HCT116 (cell line): ENCODE measurements around the gene TMEM100. TPM values are rescaled to one million over a fixed set of nuclear protein-coding genes. Genes with fewer than 3 reads are reported as not detected.
A peak's percentile ranks its signal among the peaks of the same experiment; 100 is the strongest.

ENCODE experiments used
- ATAC-seq: fragments of 200-7000 bp; cut with Tn5 transposase; 2 replicates; pipeline ENCODE4 v1.9.1; 2020; ENCODE audit warnings: mild to moderate bottlenecking, moderate library complexity
- Bru-seq: library from RNA; stranded (reverse); fragments of 400-500 nt; gene quantifications from one replicate; lab custom pipeline; 2021; lab: Mats Ljungman, UMichigan
- BruChase-seq, 2 experiments: library from RNA; stranded (reverse); fragments of 400-500 nt; gene quantifications; one replicate each; lab custom pipeline; 2021; lab: Mats Ljungman, UMichigan
- BruUV-seq: library from RNA; stranded (reverse); fragments of 400-500 nt; replicated peaks from 2 replicates; lab custom pipeline; 2021; lab: Mats Ljungman, UMichigan
- CTCF ChIA-PET: fragments of 300-600 bp; sonication (Branson Sonifier 250); formaldehyde crosslinking; loops from one replicate; lab custom pipeline; 2021; ENCODE audit warnings: antibody characterized with exemption; lab: Charles Lee
- POLR2A ChIA-PET: fragments of 300-600, 350-600 bp; sonication (Branson Sonifier 250); formaldehyde crosslinking; loops from one replicate; lab custom pipeline; 2021; ENCODE audit warnings: antibody characterized with exemption; lab: Charles Lee
- RAD21 ChIA-PET, 2 experiments: fragments of 300-600 bp; sonication (Branson Sonifier 250); formaldehyde crosslinking; loops; one replicate each; lab custom pipeline; 2023; ENCODE audit warnings: low total read pairs in 2 of 2; ENCODE audit not compliant: uncharacterized antibody in 2 of 2, unreplicated experiment in 2 of 2, low non-redundant PET in 1 of 2; lab: Charles Lee
- DNase-seq: peaks from one replicate; pipeline ENCODE4 v3.0.0-alpha.2; 2010; ENCODE audit warnings: low read depth, low spot score
- H2AFZ ChIP-seq: fragments of 200-600 bp; shearing (Covaris generic), sonication (generic); 2 replicates; pipeline ENCODE4 v1.6.1; 2017; ENCODE audit warnings: low read depth, mixed run types, mixed read lengths, antibody characterized with exemption, low read length; ENCODE audit not compliant: poor library complexity, severe bottlenecking
- H3K27ac ChIP-seq: 2 replicates; pipeline ENCODE4 v1.5.1; 2012; ENCODE audit warnings: low read depth, low read length
- H3K27me3 ChIP-seq: fragments of 200-600 bp; sonication (generic); 2 replicates; pipeline ENCODE4 v1.6.1; 2016; ENCODE audit warnings: mixed run types, low read length, mixed read lengths; ENCODE audit not compliant: insufficient read depth
- H3K36me3 ChIP-seq, 2 experiments: fragments of 200-500 bp in 1 of 2; fragments of 200-600 bp in 1 of 2; sonication (Bioruptor generic) in 1 of 2; sonication (generic) in 1 of 2; 2 replicates each; pipeline versions ENCODE4 v1.5.1 to v1.6.1; 2014 to 2016; ENCODE audit warnings: low read length in 2 of 2, inconsistent platforms in 1 of 2, mixed read lengths in 1 of 2, mixed run types in 1 of 2; ENCODE audit not compliant: insufficient read depth in 2 of 2, control insufficient read depth in 1 of 2
- H3K4me1 ChIP-seq, 2 experiments: fragments of 200-600 bp in 1 of 2; sonication (generic) in 1 of 2; 2 replicates each; pipeline versions ENCODE4 v1.5.1 to v1.6.1; 2012 to 2017; ENCODE audit warnings: low read length in 2 of 2, inconsistent platforms in 1 of 2, mild to moderate bottlenecking in 1 of 2, mixed read lengths in 1 of 2, mixed run types in 1 of 2, moderate library complexity in 1 of 2; ENCODE audit not compliant: insufficient read depth in 2 of 2, control insufficient read depth in 1 of 2
- H3K4me2 ChIP-seq: fragments of 200-600 bp; sonication (generic); 2 replicates; pipeline ENCODE4 v1.6.1; 2017; ENCODE audit warnings: mixed run types, low read length, mixed read lengths
- H3K4me3 ChIP-seq, 2 experiments: fragments of 200-600 bp in 1 of 2; sonication (generic) in 1 of 2; replicated peaks in 1 of 2; 2 replicates each; pipeline ENCODE4 v1.5.1; 2011 to 2016; ENCODE audit warnings: low read length in 2 of 2, control low read depth in 1 of 2, low read depth in 1 of 2, mild to moderate bottlenecking in 1 of 2, mixed read lengths in 1 of 2, mixed run types in 1 of 2
- H3K79me2 ChIP-seq: fragments of 200-600 bp; sonication (generic); 2 replicates; pipeline ENCODE4 v1.6.1; 2017; ENCODE audit warnings: mild to moderate bottlenecking, mixed run types, low read length, moderate library complexity, mixed read lengths; ENCODE audit not compliant: insufficient read depth
- H3K9ac ChIP-seq: fragments of 200-600 bp; sonication (generic); 2 replicates; pipeline ENCODE4 v1.6.1; 2016; ENCODE audit warnings: low read length, mixed read lengths
- H3K9me2 ChIP-seq: fragments of 200-600 bp; sonication (generic), shearing (Covaris generic); 2 replicates; pipeline ENCODE4 v1.6.1; 2017; ENCODE audit warnings: mixed run types, mild to moderate bottlenecking, moderate library complexity; ENCODE audit not compliant: insufficient read depth
- H3K9me3 ChIP-seq, 2 experiments: fragments of 200-500 bp in 1 of 2; fragments of 200-600 bp in 1 of 2; sonication (Bioruptor generic) in 1 of 2; sonication (generic) in 1 of 2; 2 replicates each; pipeline ENCODE4 v1.6.1; 2014 to 2017; ENCODE audit warnings: low read length in 2 of 2, mixed read lengths in 2 of 2, inconsistent platforms in 1 of 2, low read depth in 1 of 2, mild to moderate bottlenecking in 1 of 2, mixed run types in 1 of 2, moderate library complexity in 1 of 2; ENCODE audit not compliant: control insufficient read depth in 1 of 2, insufficient read depth in 1 of 2
- H4K20me1 ChIP-seq: fragments of 200-600 bp; sonication (generic), shearing (Covaris generic); 2 replicates; pipeline ENCODE4 v1.6.1; 2017; ENCODE audit warnings: mixed run types, mild to moderate bottlenecking, moderate library complexity; ENCODE audit not compliant: insufficient read depth
- CTCF ChIP-seq, 3 experiments: fragments of 200-600 bp in 1 of 3; sonication (generic) in 1 of 3; IDR thresholded peaks in 2 of 3; conservative IDR thresholded peaks in 1 of 3; 2 replicates each; pipeline ENCODE4 v1.5.1; 2012 to 2017; ENCODE audit warnings: low read depth in 2 of 3, low read length in 2 of 3, antibody characterized with exemption in 1 of 3, borderline replicate concordance in 1 of 3, control low read depth in 1 of 3, mild to moderate bottlenecking in 1 of 3, mixed read lengths in 1 of 3, mixed run types in 1 of 3, moderate library complexity in 1 of 3; ENCODE audit not compliant: insufficient read depth in 1 of 3
- EGR1 ChIP-seq: IDR thresholded peaks from 2 replicates; pipeline ENCODE4 v1.6.1; 2012; ENCODE audit warnings: low read depth
- EZH2phosphoT487 ChIP-seq: fragments of 200-600 bp; IDR thresholded peaks from 2 replicates; pipeline ENCODE4 v1.6.1; 2018; ENCODE audit warnings: antibody characterized with exemption, borderline replicate concordance
- FOSL1 ChIP-seq: IDR thresholded peaks from 2 replicates; pipeline ENCODE4 v1.6.1; 2012; ENCODE audit warnings: low read depth
- TCF7L2 ChIP-seq: IDR thresholded peaks from 2 replicates; pipeline ENCODE4 v1.7.0; 2011; ENCODE audit warnings: borderline replicate concordance, inconsistent platforms; ENCODE audit not compliant: insufficient read depth, insufficient read length; ENCODE audit errors: extremely low read depth
- intact Hi-C: fragments of 100-400 bp; cut with micrococcal nuclease; formaldehyde crosslinking; loops from 2 replicates; pipeline ENCODE4 v1.10.0; 2022
- long read RNA-seq: library from polyadenylated mRNA; unstranded; transcript quantifications from one replicate; pipeline ENCODE4 v2.0.0, GENCODE V29; 2021; ENCODE audit not compliant: unreplicated experiment
- polyA plus RNA-seq: library from polyadenylated mRNA; unstranded; fragments of >200 nt; gene quantifications from 2 replicates; pipeline ENCODE4 v1.2.1, GENCODE V29; 2012; ENCODE audit warnings: missing spikeins
- total RNA-seq: library from RNA; stranded (reverse); gene quantifications from one replicate; pipeline ENCODE4 v1.2.1, GENCODE V29; 2021; ENCODE audit not compliant: unreplicated experiment

TMEM100 gene
- total RNA-seq = not detected
- polyA plus RNA-seq = not detected in 2 replicates
- not detected for Bru-seq, nascent RNA
- not detected for BruChase-seq, experiment 1, labeled RNA remaining after a 6-hour chase
- BruChase-seq, experiment 2, labeled RNA remaining after a 2-hour chase = not detected
- long read RNA-seq = 0 reads

GRCh38 chr17:55722742-55723487 lies at the start of gene TMEM100:
TSS of gene TMEM100 (minus strand) at chr17:55722864. CDS start at chr17:55721070, 1,794 bp downstream.
- H3K36me3 ChIP-seq = no peaks in the 10 kb centered on the region
- no peaks in the 10 kb centered on the region for H3K9me2 ChIP-seq
- ChIA-PET POLR2A (no interaction called here), CTCF (interaction anchor here (0.9 to 8.4 kb wide), 4 partner anchors 10 to 28 kb away, joined by 3 to 58 read pairs (median 3); partner anchors contain the start of gene PCTP), RAD21 (no interaction called here)
- no peak for ATAC-seq
- H3K27me3 ChIP-seq = peaks cover 93% of the 10 kb centered on the region
- H3K9me3 ChIP-seq = no peaks in the 10 kb centered on the region
- BruUV-seq = no TSS peak
- H3K27ac ChIP-seq = no peak within 1 kb of the TSS
- no peaks in the 10 kb centered on the region for H3K4me1 ChIP-seq
- no peaks in the 10 kb centered on the region for H4K20me1 ChIP-seq
- H3K4me3 ChIP-seq = no peak within 1 kb of the TSS
- TF ChIP-seq TCF7L2 = no peak
- 0 out of 2 replicates have a peak, but pooled peaks have one; percentile 10 for TF ChIP-seq EZH2phosphoT487
- TF ChIP-seq, all 23 proteins: peak for 1
- no peaks in the 10 kb centered on the region for H3K79me2 ChIP-seq
- no peak within 1 kb of the TSS for H3K9ac ChIP-seq
- no peak for DNase-seq
- intact Hi-C loops = loop anchor here (2.0 kb wide), 1 partner anchor 28 kb away; the partner anchor contains the start of gene PCTP
- H2AFZ ChIP-seq = no peak within 1 kb of the TSS
- no peak within 1 kb of the TSS; the same call in 1 of the 2 replicates for H3K4me2 ChIP-seq

GRCh38 chr17:55772086-55772485 lies 49.4 kb upstream of the TMEM100 start:
- Histone ChIP-seq H3K27ac (no peak overlapping the region), H3K4me1 (no peaks in the 10 kb centered on the region), H3K27me3 (no peaks in the 10 kb centered on the region), H3K9me2 (no peaks in the 10 kb centered on the region), H3K9me3 (no peaks in the 10 kb centered on the region), H3K79me2 (no peaks in the 10 kb centered on the region), H2AFZ (no peak overlapping the region)
- ATAC-seq = no peak
- POLR2A ChIA-PET = no interaction called here
- BruUV-seq = no TSS peak
- TF ChIP-seq FOSL1 (no peak), TCF7L2 (no peak), EGR1 (no peak), CTCF (IDR thresholded peaks at IDR 0.05 in 2 of 3, conservative IDR thresholded peaks at IDR 0.05 in 1 of 3; ENCODE audit: borderline replicate concordance in 1 of 3, insufficient read depth in 1 of 3, low read depth in 2 of 3, low read length in 2 of 3) (0 out of 6 replicates have a peak, but pooled peaks of 2 of the 3 experiments have one; percentile 12 to 20)
- TF ChIP-seq, all 23 proteins: peak for 1
- Histone ChIP-seq H3K4me2 (no peak overlapping the region), H3K9ac (no peak overlapping the region), H3K4me3 (no peak overlapping the region), H3K36me3 (peaks cover 0 to 4% of the 10 kb centered on the region in 2 experiments; a peak in 1 of 4 replicates), H4K20me1 (no peaks in the 10 kb centered on the region)
- RAD21 ChIA-PET = interaction anchor here (0.6 to 0.9 kb wide), 2 partner anchors 14 to 54 kb away, joined by 3 read pairs; no protein-coding TSS in a partner anchor
- CTCF ChIA-PET = interaction anchor here (3.0 to 4.8 kb wide), 3 partner anchors 130 to 246 kb away, joined by 10 to 25 read pairs (median 13); no protein-coding TSS in a partner anchor
- DNase-seq = no peak
- intact Hi-C loops = no loop called here
